Brain microvascular endothelial cell (primary cell): ENCODE results near the gene DNHD1.

Experiments
- DNase-seq: peaks from one replicate; pipeline ENCODE4 v3.0.0-alpha.2; 2020
- H3K27ac ChIP-seq: fragments of 250-450 bp; sonication (Bioruptor Pico); 2 replicates; pipeline ENCODE4 v1.5.1; 2020; ENCODE audit warnings: mild to moderate bottlenecking, moderate library complexity
- H3K27me3 ChIP-seq: fragments of 250-450 bp; sonication (Bioruptor Pico); replicated peaks from 2 replicates; pipeline ENCODE4 v1.5.1; 2020; ENCODE audit warnings: mild to moderate bottlenecking
- H3K36me3 ChIP-seq: fragments of 250-450 bp; sonication (Bioruptor Pico); replicated peaks from 2 replicates; pipeline ENCODE4 v1.5.1; 2020; ENCODE audit warnings: mild to moderate bottlenecking
- H3K4me3 ChIP-seq: 2 replicates; pipeline ENCODE4 v1.5.1; 2011; ENCODE audit warnings: low read depth, mild to moderate bottlenecking, control low read depth, low read length, moderate library complexity
- CTCF ChIP-seq: IDR thresholded peaks from 2 replicates; pipeline ENCODE4 v1.5.1; 2011; ENCODE audit warnings: low read depth, mild to moderate bottlenecking, moderate library complexity, low read length, control low read depth, inconsistent platforms; ENCODE audit errors: missing control alignments
- in situ Hi-C: cut with HindIII; loops from 2 replicates; pipeline ENCODE4 v1.10.0; 2017; ENCODE audit warnings: low sequenced_read_pairs, low pct_ligation_motif_present

DNHD1 gene

GRCh38 chr11:6469599-6469998, 27.5 kb upstream of the DNHD1 start:
- no peak for DNase-seq
- no peak for TF ChIP-seq CTCF
- no peak overlapping the region for H3K27ac ChIP-seq
- H3K36me3 ChIP-seq, result peaks cover 5% of the 10 kb centered on the region
- in situ Hi-C loops, result no loop called here
- H3K27me3 ChIP-seq, result no peaks in the 10 kb centered on the region
- H3K4me3 ChIP-seq, result no peak overlapping the region

GRCh38 chr11:6472934-6473333, 24.1 kb upstream of the DNHD1 start:
- peak overlapping the region; percentile 93 for H3K4me3 ChIP-seq
- in situ Hi-C loops, result no loop called here
- no peak for DNase-seq
- no peak overlapping the region for H3K27ac ChIP-seq
- H3K36me3 ChIP-seq, result peaks cover 17% of the 10 kb centered on the region
- TF ChIP-seq CTCF, result no peak
- no peaks in the 10 kb centered on the region for H3K27me3 ChIP-seq

GRCh38 chr11:6473451-6474412, 23.3 kb upstream of the DNHD1 start, which contains the start of gene TRIM3:
TRIM3 (minus strand) TSS chr11:6473941; CDS start chr11:6465695, 8,246 bp downstream.
- in situ Hi-C loops, result no loop called here
- TF ChIP-seq CTCF, result peak; percentile 62
- Histone ChIP-seq H3K4me3 (peak within 1 kb of the TSS; percentile 93), H3K27ac (peak within 1 kb of the TSS; percentile 75), H3K36me3 (peaks cover 25% of the 10 kb centered on the region), H3K27me3 (no peaks in the 10 kb centered on the region)
- peak; percentile 85 for DNase-seq

- in situ Hi-C loops, result no loop called here
- Histone ChIP-seq H3K36me3 (peaks cover 31% of the 10 kb centered on the region), H3K27ac (peak overlapping the region; percentile 75), H3K4me3 (peak overlapping the region; percentile 57), H3K27me3 (no peaks in the 10 kb centered on the region)
- DNase-seq, result no peak
- TF ChIP-seq CTCF, result no peak
Measured at GRCh38 chr11:6474413-6474792, 22.7 kb upstream of the DNHD1 start.

GRCh38 chr11:6474806-6475500, 22.1 kb upstream of the DNHD1 start:
- no peaks in the 10 kb centered on the region for H3K27me3 ChIP-seq
- H3K4me3 ChIP-seq, result peak overlapping the region; percentile 57
- in situ Hi-C loops, result no loop called here
- peak overlapping the region; percentile 75 for H3K27ac ChIP-seq
- peaks cover 31% of the 10 kb centered on the region for H3K36me3 ChIP-seq
- DNase-seq, result no peak
- no peak for TF ChIP-seq CTCF
